HG03460 (cell line): Measurements from ENCODE around the gene ZC3HAV1.
"Not testable (repeated sequence)": the region's sequence is repeated elsewhere in the genome, so short reads cannot be mapped to it uniquely, and the experiment has no call there.

ENCODE experiments used
- ATAC-seq: cut with Tn5 transposase; IDR thresholded peaks from one replicate; pipeline ENCODE4 v1.9.1; 2021; ENCODE audit not compliant: unreplicated experiment

The ZC3HAV1 gene

GRCh38 chr7:139112741-139113250, 3.3 kb upstream of the ZC3HAV1 start:
- no peak for ATAC-seq

- ATAC-seq = no peak
These were observed 2.8 kb upstream of the ZC3HAV1 start for GRCh38 chr7:139112316-139112715.

- no peak for ATAC-seq
These were observed 2.3 kb upstream of the ZC3HAV1 start for GRCh38 chr7:139111811-139112301.

GRCh38 chr7:139111147-139111546, 1.6 kb upstream of the ZC3HAV1 start:
- no peak for ATAC-seq

GRCh38 chr7:139109983-139110411, 477 bp upstream of the ZC3HAV1 start:
- ATAC-seq = no peak

- ATAC-seq = peak; percentile 4
These were observed 993 bp downstream of the ZC3HAV1 start for GRCh38 chr7:139108266-139109187.

GRCh38 chr7:139106959-139107358, 2.6 kb downstream of the ZC3HAV1 start:
- no peak for ATAC-seq

- ATAC-seq = not testable (repeated sequence)
These were observed 3.3 kb downstream of the ZC3HAV1 start for GRCh38 chr7:139106227-139106626.

GRCh38 chr7:139105484-139105883, 4.0 kb downstream of the ZC3HAV1 start:
- no peak for ATAC-seq

- ATAC-seq = peak; percentile 29
These were observed 5.4 kb downstream of the ZC3HAV1 start for GRCh38 chr7:139104091-139104450.

GRCh38 chr7:139103057-139103815, 6.3 kb downstream of the ZC3HAV1 start:
- no peak for ATAC-seq

GRCh38 chr7:139101637-139102158, 7.8 kb downstream of the ZC3HAV1 start:
- not testable (repeated sequence) for ATAC-seq

- ATAC-seq = no peak
These were observed 10.2 kb downstream of the ZC3HAV1 start for GRCh38 chr7:139099172-139099947.

- peak; percentile 99 for ATAC-seq
These were observed 14.3 kb downstream of the ZC3HAV1 start for GRCh38 chr7:139095194-139095659.

GRCh38 chr7:139094596-139094995, 14.9 kb downstream of the ZC3HAV1 start:
- ATAC-seq = peak; percentile 25

GRCh38 chr7:139094030-139094429, 15.5 kb downstream of the ZC3HAV1 start:
- no peak for ATAC-seq

- not testable (repeated sequence) for ATAC-seq
These were observed 16.0 kb downstream of the ZC3HAV1 start for GRCh38 chr7:139093512-139093911.

GRCh38 chr7:139092090-139092796, 17.3 kb downstream of the ZC3HAV1 start:
- no peak for ATAC-seq

GRCh38 chr7:139091677-139091996, 17.9 kb downstream of the ZC3HAV1 start:
- no peak for ATAC-seq

- ATAC-seq = no peak
These were observed 20.4 kb downstream of the ZC3HAV1 start for GRCh38 chr7:139089118-139089517.
